Fibroblast of the aortic adventitia (primary cell): ENCODE measurements around the gene FHIP1B. TPM values are rescaled to one million over a fixed set of nuclear protein-coding genes. Genes with fewer than 3 reads are reported as not detected.

Experiments
- DNase-seq: peaks from one replicate; pipeline ENCODE4 v3.0.0-alpha.2; 2010; ENCODE audit warnings: low read depth
- H3K4me3 ChIP-seq: 2 replicates; pipeline ENCODE4 v1.5.1; 2011; ENCODE audit warnings: low read depth, mild to moderate bottlenecking, control low read depth, low read length, moderate library complexity
- total RNA-seq: library from RNA; depleted of rRNA; stranded (reverse); fragments of >200 nt; gene quantifications from 2 replicates; pipeline ENCODE4 v1.2.3, GENCODE V29; 2012; ENCODE audit warnings: low replicate concordance
- TF ChIP-seq, protein P1 (sequence below): IDR thresholded peaks from 2 replicates; pipeline ENCODE4 v1.5.1; 2011; ENCODE audit warnings: mild to moderate bottlenecking, low read length, control low read depth, inconsistent platforms; ENCODE audit not compliant: insufficient read depth

FHIP1B gene
- total RNA-seq, 1 donor = 15.6 TPM

DNA sequence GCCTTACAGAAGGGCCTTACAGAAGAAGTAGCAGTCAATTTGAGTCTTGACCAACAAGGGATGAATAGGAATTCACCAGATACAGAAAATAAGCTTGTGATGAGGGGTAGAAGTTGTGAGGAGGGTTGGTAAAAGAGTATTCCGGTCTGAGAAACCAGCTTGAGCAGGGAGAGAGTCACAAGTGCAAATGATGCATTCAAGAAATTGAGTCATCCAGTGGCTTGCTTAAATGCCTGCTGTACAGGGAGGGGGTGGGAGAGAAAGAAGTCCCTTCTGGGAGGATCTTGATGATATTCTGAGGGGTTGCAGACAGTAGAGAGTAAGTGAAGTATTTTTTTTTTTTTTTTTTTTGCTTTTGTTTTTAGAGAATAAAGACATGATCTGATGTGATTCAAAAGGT is 34.4 kb upstream of the FHIP1B start:
- DNase-seq = no peak
- TF ChIP-seq, protein P1, sequence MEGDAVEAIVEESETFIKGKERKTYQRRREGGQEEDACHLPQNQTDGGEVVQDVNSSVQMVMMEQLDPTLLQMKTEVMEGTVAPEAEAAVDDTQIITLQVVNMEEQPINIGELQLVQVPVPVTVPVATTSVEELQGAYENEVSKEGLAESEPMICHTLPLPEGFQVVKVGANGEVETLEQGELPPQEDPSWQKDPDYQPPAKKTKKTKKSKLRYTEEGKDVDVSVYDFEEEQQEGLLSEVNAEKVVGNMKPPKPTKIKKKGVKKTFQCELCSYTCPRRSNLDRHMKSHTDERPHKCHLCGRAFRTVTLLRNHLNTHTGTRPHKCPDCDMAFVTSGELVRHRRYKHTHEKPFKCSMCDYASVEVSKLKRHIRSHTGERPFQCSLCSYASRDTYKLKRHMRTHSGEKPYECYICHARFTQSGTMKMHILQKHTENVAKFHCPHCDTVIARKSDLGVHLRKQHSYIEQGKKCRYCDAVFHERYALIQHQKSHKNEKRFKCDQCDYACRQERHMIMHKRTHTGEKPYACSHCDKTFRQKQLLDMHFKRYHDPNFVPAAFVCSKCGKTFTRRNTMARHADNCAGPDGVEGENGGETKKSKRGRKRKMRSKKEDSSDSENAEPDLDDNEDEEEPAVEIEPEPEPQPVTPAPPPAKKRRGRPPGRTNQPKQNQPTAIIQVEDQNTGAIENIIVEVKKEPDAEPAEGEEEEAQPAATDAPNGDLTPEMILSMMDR = no peak
- no peak overlapping the region for H3K4me3 ChIP-seq

- TF ChIP-seq, protein P1 = no peak
- no peak for DNase-seq
- H3K4me3 ChIP-seq = no peak overlapping the region
Observed at GRCh38 chr11:6263662-6264061, 29.2 kb upstream of the FHIP1B start.

GRCh38 chr11:6260207-6260726 is 25.8 kb upstream of the FHIP1B start:
- H3K4me3 ChIP-seq = no peak overlapping the region
- DNase-seq = no peak
- TF ChIP-seq, protein P1 = no peak

DNA sequence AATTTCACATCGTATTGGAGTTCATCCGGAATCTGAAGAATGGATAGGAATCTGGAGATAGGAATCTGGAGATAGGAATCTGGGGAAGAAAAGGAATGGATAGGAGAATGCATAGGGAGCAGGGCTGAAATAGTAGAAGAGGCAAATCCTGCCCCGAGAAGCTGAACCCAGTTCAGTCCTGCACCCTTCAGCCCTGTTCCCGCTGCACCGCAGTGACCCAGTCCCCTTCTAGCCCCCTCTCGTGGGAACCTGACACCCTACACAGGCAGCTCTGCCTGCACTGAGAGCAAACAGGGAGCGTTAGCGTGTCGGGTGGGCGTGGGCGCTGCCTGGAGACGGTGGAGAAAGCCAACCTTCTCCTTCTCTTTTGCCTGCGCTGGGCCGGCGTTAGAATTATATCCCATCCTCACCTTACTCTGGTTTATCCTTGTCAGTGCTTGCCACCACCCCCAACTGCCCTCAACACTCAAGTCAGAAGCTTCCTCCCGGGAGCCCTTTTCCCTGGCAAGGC is 24.2 kb upstream of the FHIP1B start:
- TF ChIP-seq, protein P1 = no peak
- DNase-seq = no peak
- no peak overlapping the region for H3K4me3 ChIP-seq

- TF ChIP-seq, protein P1 = no peak
- DNase-seq = no peak
- no peak overlapping the region for H3K4me3 ChIP-seq
Observed at GRCh38 chr11:6258141-6258540, 23.7 kb upstream of the FHIP1B start.

DNA sequence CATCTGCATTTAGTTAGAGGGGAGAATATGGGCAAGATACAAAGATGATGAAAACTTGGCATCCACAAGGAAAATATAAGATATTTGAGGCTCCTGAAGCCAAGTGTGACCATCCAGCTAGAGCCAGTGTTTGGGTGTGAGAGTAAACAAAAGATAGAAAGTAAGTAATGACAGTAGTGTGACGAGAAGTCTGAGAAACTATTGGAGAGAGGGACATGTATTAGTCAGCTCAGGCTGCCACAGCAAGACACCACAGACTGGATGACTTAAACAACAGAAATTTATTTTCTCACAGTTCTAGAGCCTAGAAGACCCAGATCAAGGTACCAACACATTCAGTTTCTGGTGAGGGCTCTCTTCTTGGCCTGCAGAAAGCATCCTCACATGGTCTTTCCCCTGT is 18.8 kb upstream of the FHIP1B start:
- TF ChIP-seq, protein P1 = no peak
- DNase-seq = no peak
- no peak overlapping the region for H3K4me3 ChIP-seq

DNA sequence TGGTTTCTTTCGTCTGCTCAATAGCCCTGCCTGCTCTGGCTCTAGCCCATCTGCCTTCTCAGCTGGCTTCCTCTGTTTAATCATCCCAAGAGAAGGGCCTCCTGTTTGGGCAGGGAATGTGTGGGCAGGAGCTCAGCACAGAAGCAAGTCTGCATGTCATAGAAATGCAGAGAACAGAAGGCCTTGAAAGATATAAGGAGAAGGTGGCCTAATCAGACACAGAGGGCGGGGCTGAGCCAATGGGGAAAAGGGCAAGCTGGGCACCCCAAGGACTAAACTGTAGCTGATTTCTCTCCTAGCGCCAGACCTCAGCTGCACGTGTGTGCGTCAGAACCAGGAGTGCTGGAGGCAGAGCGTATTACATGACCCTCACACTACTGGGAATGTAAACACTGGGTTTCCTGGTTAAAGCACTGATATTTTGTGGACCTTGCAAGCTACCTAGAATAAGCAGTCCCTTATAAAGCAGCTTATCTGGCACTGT is 17.6 kb upstream of the FHIP1B start:
- TF ChIP-seq, protein P1 = no peak
- no peak overlapping the region for H3K4me3 ChIP-seq
- DNase-seq = peak; percentile 49
